Measurements from ENCODE around the gene ALOX5AP.

Gene ALOX5AP

DNA sequence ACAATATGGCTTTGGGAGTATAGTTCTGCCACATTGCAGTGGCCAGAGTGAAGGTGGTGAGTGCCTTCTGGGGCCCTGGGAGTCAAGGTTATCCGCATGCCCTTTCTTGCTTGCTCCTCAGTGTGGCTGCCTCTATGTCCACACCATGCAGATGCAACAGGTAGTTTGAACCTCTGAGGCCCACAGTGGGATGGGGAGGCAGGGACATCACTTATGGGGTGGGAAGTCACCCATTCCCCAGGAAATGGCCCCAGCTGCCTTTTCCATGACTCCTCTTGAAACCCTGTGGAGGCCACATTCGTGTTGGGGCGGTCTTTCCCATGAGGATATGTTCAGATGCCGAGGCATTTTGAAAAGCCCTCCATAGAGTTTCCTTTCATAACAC is 20.0 kb upstream of the ALOX5AP start:
- DNase-seq: no peak

GRCh38 chr13:30715837-30716236 is 19.5 kb upstream of the ALOX5AP start:
- DNase-seq: no peak

- DNase-seq: no peak
These were observed 16.4 kb upstream of the ALOX5AP start for GRCh38 chr13:30718661-30719524.

DNA sequence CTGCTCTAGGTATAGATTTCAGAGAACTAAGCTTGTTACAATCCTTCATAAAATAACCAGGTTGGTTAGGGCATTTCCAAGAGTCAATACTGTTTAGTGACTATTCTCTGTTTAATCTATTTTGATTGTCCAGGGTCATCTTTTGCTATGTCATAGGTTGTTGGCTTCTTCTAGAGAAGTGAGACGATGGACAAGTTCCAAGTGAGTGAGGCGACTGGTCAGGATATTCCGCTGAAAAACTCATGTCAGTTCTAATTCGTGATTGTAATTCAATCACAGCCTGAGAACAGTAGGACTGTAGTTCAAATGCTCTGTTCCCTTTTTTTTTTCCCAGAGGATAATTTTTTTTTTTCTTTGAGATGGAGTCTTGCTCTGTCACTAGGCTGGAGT is 15.8 kb upstream of the ALOX5AP start:
- DNase-seq: no peak

- peak; percentile 18 for DNase-seq
These were observed 15.0 kb upstream of the ALOX5AP start for GRCh38 chr13:30720172-30720869.

DNA sequence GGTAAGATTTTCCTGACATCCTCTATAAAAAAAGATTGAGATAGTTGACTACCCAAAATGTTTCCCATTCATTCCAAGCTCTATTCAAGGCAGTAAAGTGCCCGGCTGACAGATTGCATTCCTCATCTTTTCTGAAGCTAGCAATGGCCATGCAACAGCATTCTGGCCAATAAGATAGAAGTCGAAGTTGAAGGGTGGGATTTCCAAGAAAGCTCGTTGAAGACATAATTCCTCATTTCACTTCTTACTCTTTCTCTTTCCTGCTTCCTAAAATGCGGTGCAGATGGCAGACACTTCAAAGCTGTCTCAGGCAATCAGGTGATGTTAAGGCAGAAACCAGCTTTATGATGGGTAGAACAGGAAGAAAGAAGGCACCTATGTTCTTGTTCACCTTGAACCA is 13.4 kb upstream of the ALOX5AP start:
- no peak for DNase-seq

DNA sequence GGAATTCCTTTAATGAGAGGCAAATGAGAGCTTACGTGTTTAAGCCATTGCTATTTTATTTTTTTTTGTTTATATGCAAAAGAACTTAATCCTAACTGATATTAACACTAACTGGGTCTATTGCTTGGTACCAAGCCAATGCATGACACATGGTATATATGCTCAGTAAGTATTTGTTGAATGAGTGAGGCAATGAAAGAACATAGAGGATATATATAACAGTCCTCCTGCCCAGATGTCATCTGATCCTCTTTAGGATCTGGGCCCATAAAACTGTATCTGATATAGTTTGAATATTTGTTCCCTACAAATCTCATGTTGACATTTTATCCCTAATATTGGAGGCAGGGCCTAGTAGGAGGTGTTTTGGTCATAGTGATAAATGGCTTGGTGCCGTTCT is 13.0 kb upstream of the ALOX5AP start:
- no peak for DNase-seq

GRCh38 chr13:30724778-30725177 is 10.6 kb upstream of the ALOX5AP start:
- no peak for DNase-seq

DNA sequence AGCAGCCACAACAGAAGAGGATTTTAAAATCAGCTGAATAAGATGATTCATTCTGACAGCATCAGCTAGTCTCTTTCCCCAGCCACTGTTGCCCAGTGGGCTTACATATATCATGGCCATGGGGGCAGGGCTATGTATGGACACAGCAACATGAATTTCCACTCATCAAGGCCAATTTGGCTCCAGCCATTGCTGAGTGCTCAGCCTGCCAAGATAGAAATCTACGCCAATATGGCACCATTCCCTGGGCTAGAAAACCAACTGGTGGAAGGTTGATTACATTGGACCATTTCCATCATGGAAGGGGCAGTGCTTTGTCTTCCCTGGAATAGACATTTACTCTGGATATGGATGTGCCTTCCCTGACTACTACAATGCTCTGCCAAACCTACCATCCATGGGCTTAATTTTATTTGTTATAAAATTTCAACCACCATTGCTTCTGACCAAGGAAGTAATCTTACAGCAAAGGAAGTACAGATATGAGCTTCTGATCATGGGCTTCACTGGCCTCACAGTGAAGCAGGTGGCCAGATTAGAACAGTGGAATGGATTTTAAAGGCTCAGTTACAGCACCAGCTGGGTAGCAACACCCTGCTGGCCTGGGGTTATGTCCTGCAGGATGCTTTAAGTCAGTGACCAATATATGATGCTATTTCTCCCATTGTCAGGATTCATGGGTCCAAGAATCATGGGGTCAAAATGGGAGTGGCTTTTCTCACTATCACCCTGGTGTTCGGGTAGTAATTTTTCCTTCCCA is 9.8 kb upstream of the ALOX5AP start:
- DNase-seq: peak; percentile 65

GRCh38 chr13:30726192-30726591 is 9.2 kb upstream of the ALOX5AP start:
- no peak for DNase-seq

- DNase-seq: peak; percentile 94
These were observed 7.6 kb upstream of the ALOX5AP start for GRCh38 chr13:30727491-30728355.

GRCh38 chr13:30729801-30730200 is 5.5 kb upstream of the ALOX5AP start:
- DNase-seq: no peak

- peak; percentile 88 for DNase-seq
These were observed 4.8 kb upstream of the ALOX5AP start for GRCh38 chr13:30730526-30730925.

- no peak for DNase-seq
These were observed 3.8 kb upstream of the ALOX5AP start for GRCh38 chr13:30731361-30732045.

DNA sequence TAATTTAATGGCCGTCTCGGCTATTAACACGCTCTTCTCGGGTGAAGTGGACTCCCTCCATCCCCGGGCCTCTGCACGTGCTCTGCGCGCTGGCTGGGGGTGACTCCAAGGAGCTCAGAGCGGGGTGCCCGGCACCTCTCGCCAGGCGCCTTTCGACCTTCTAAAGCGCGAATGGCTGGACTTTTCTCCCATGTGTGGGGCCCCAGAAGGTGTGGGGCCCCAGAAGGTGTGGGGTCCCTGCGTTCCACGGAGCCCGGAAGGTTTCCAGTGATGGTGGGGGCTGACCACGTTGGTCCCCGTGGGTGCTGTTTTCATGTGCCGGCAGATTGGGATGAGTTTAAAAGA is 3.3 kb upstream of the ALOX5AP start:
- DNase-seq: no peak

GRCh38 chr13:30734439-30734838 is 904 bp upstream of the ALOX5AP start:
- DNase-seq: no peak

GRCh38 chr13:30735872-30736175 is 481 bp downstream of the ALOX5AP start:
- DNase-seq: no peak

GRCh38 chr13:30736461-30737320 is 1.3 kb downstream of the ALOX5AP start:
- DNase-seq: no peak

- no peak for DNase-seq
These were observed 2.4 kb downstream of the ALOX5AP start for GRCh38 chr13:30737511-30738337.

GRCh38 chr13:30738526-30739236 is 3.3 kb downstream of the ALOX5AP start:
- DNase-seq: peak; percentile 37
